Muscle layer of duodenum (tissue), 2 donors: ENCODE results near the gene GLIPR2.
A peak's percentile ranks its signal among the peaks of the same experiment; 100 is the strongest.
"Not testable (repeated sequence)": the region's sequence is repeated elsewhere in the genome, so short reads cannot be mapped to it uniquely, and the experiment has no call there.

Source experiments
- H3K27ac ChIP-seq: one replicate; pipeline ENCODE4 v1.7.0; 2013; ENCODE audit warnings: mild to moderate bottlenecking, low read length
- H3K27me3 ChIP-seq: one replicate; pipeline ENCODE4 v1.7.0; 2013; ENCODE audit warnings: low read depth, mild to moderate bottlenecking, control low read depth, low read length
- H3K36me3 ChIP-seq, 2 donors: one replicate each; pipeline ENCODE4 v1.7.0; 2013; ENCODE audit warnings: low read length in 2 of 2, control low read depth in 1 of 2, mild to moderate bottlenecking in 1 of 2; ENCODE audit not compliant: insufficient read depth in 2 of 2, control insufficient read depth in 1 of 2
- H3K4me1 ChIP-seq, 2 donors: one replicate each; pipeline ENCODE4 v1.7.0; 2013; ENCODE audit warnings: low read length in 2 of 2, mild to moderate bottlenecking in 2 of 2, control low read depth in 1 of 2, moderate library complexity in 1 of 2; ENCODE audit not compliant: insufficient read depth in 2 of 2, control insufficient read depth in 1 of 2
- H3K4me3 ChIP-seq, 2 donors: one replicate each; pipeline ENCODE4 v1.7.0; 2013; ENCODE audit warnings: low read length in 2 of 2, low read depth in 1 of 2, mild to moderate bottlenecking in 1 of 2
- H3K9me3 ChIP-seq, 2 donors: one replicate each; pipeline ENCODE4 v1.7.0; 2013; ENCODE audit warnings: low read length in 2 of 2, control low read depth in 1 of 2, mild to moderate bottlenecking in 1 of 2; ENCODE audit not compliant: control insufficient read depth in 1 of 2
- donor health status: healthy.

Gene GLIPR2

GRCh38 chr9:36166168-36166927 lies 29.8 kb downstream of the GLIPR2 start:
- Histone ChIP-seq H3K27ac (peak overlapping the region; percentile 45), H3K9me3 (no peaks in the 10 kb centered on the region), H3K4me3 (peak overlapping the region; percentile 62 to 79), H3K36me3 (no peaks in the 10 kb centered on the region), H3K27me3 (no peaks in the 10 kb centered on the region), H3K4me1 (peaks cover 4 to 42% of the 10 kb centered on the region in 2 donors)

- H3K4me1 ChIP-seq, result peaks cover 0 to 20% of the 10 kb centered on the region in 2 donors
- H3K27me3 ChIP-seq, result no peaks in the 10 kb centered on the region
- H3K36me3 ChIP-seq, result no peaks in the 10 kb centered on the region
- H3K4me3 ChIP-seq, result no peak within 1 kb of the TSS
- H3K9me3 ChIP-seq, result no peaks in the 10 kb centered on the region
- no peak within 1 kb of the TSS for H3K27ac ChIP-seq
These were observed 32.6 kb downstream of the GLIPR2 start, which contains the start of gene CCIN for GRCh38 chr9:36169166-36169565. Gene CCIN (plus strand): TSS chr9:36169388. CDS start chr9:36169503, 115 bp downstream.

- Histone ChIP-seq H3K27ac (no peak overlapping the region), H3K4me3 (no peak overlapping the region), H3K4me1 (peaks cover 0 to 15% of the 10 kb centered on the region in 2 donors), H3K36me3 (no peaks in the 10 kb centered on the region), H3K27me3 (no peaks in the 10 kb centered on the region), H3K9me3 (no peaks in the 10 kb centered on the region)
These were observed 33.2 kb downstream of the GLIPR2 start for GRCh38 chr9:36169708-36170107.

- Histone ChIP-seq H3K36me3 (no peaks in the 10 kb centered on the region), H3K4me1 (peaks cover 0 to 7% of the 10 kb centered on the region in 2 donors), H3K27me3 (no peaks in the 10 kb centered on the region), H3K27ac (no peak overlapping the region), H3K4me3 (no peak overlapping the region), H3K9me3 (no peaks in the 10 kb centered on the region)
These were observed 34.0 kb downstream of the GLIPR2 start for GRCh38 chr9:36170531-36170930.

GRCh38 chr9:36173861-36174260 lies 37.3 kb downstream of the GLIPR2 start:
- no peaks in the 10 kb centered on the region for H3K36me3 ChIP-seq
- H3K4me3 ChIP-seq, result no peak overlapping the region
- no peaks in the 10 kb centered on the region for H3K9me3 ChIP-seq
- no peak overlapping the region for H3K27ac ChIP-seq
- H3K27me3 ChIP-seq, result no peaks in the 10 kb centered on the region
- no peaks in the 10 kb centered on the region for H3K4me1 ChIP-seq

GRCh38 chr9:36174271-36174670 lies 37.7 kb downstream of the GLIPR2 start:
- no peaks in the 10 kb centered on the region for H3K4me1 ChIP-seq
- H3K27me3 ChIP-seq, result no peaks in the 10 kb centered on the region

GRCh38 chr9:36174731-36175130 lies 38.2 kb downstream of the GLIPR2 start:
- H3K4me3 ChIP-seq, result no peak overlapping the region
- no peaks in the 10 kb centered on the region for H3K36me3 ChIP-seq
- no peaks in the 10 kb centered on the region for H3K4me1 ChIP-seq
- H3K9me3 ChIP-seq, result no peaks in the 10 kb centered on the region
- H3K27ac ChIP-seq, result no peak overlapping the region
- H3K27me3 ChIP-seq, result no peaks in the 10 kb centered on the region

More at GRCh38 chr9:36174271-36174670, 37.7 kb downstream of the GLIPR2 start:
- Histone ChIP-seq H3K9me3 (no peaks in the 10 kb centered on the region), H3K27ac (no peak overlapping the region), H3K36me3 (no peaks in the 10 kb centered on the region), H3K4me3 (no peak overlapping the region)

GRCh38 chr9:36175209-36175608 lies 38.7 kb downstream of the GLIPR2 start:
- not testable (repeated sequence) for H3K27me3 ChIP-seq, H3K4me3 ChIP-seq, H3K4me1 ChIP-seq, H3K9me3 ChIP-seq, H3K27ac ChIP-seq, H3K36me3 ChIP-seq

- H3K27ac ChIP-seq, H3K4me1 ChIP-seq, H3K27me3 ChIP-seq, H3K9me3 ChIP-seq, H3K36me3 ChIP-seq, H3K4me3 ChIP-seq: not testable (repeated sequence)
These were observed 40.0 kb downstream of the GLIPR2 start for GRCh38 chr9:36176496-36176895.

GRCh38 chr9:36177571-36177970 lies 41.0 kb downstream of the GLIPR2 start:
- Histone ChIP-seq H3K36me3 (no peaks in the 10 kb centered on the region), H3K4me1 (no peaks in the 10 kb centered on the region), H3K9me3 (no peaks in the 10 kb centered on the region), H3K27me3 (no peaks in the 10 kb centered on the region), H3K4me3 (no peak overlapping the region), H3K27ac (no peak overlapping the region)

- H3K4me1 ChIP-seq, H3K9me3 ChIP-seq, H3K4me3 ChIP-seq, H3K27me3 ChIP-seq, H3K27ac ChIP-seq, H3K36me3 ChIP-seq: not testable (repeated sequence)
These were observed 43.7 kb downstream of the GLIPR2 start for GRCh38 chr9:36180243-36180642.

- Histone ChIP-seq H3K4me3 (no peak overlapping the region), H3K4me1 (peaks cover 10 to 11% of the 10 kb centered on the region in 2 donors), H3K9me3 (no peaks in the 10 kb centered on the region)
These were observed 50.9 kb downstream of the GLIPR2 start for GRCh38 chr9:36187414-36187813.

More at GRCh38 chr9:36187414-36187813, 50.9 kb downstream of the GLIPR2 start:
- no peak overlapping the region for H3K27ac ChIP-seq
- no peaks in the 10 kb centered on the region for H3K36me3 ChIP-seq
- H3K27me3 ChIP-seq, result no peaks in the 10 kb centered on the region
